H1 (cell line): Measurements from ENCODE around the gene FBXL12. TPM values are rescaled to one million over a fixed set of nuclear protein-coding genes. Genes with fewer than 3 reads are reported as not detected.
A peak's percentile ranks its signal among the peaks of the same experiment; 100 is the strongest.

Experiments
- BCL11A ChIP-seq, 2 experiments: IDR thresholded peaks; one replicate each; pipeline ENCODE4 v1.6.1; 2011; ENCODE audit warnings: low read depth in 2 of 2, low read length in 2 of 2, mild to moderate bottlenecking in 2 of 2
- BRCA1 ChIP-seq: IDR thresholded peaks from 2 replicates; pipeline ENCODE4 v1.6.1; 2012; ENCODE audit warnings: low read depth, low read length, improper control_type of control experiment
- CBX8 ChIP-seq: fragments of 300-800, 300-1000 bp; sonication (generic); IDR thresholded peaks from 2 replicates; pipeline ENCODE4 v1.7.1; 2016; ENCODE audit warnings: low read depth, low read length, borderline replicate concordance
- CHD1 ChIP-seq: IDR thresholded peaks from 2 replicates; pipeline ENCODE4 v1.6.1; 2012; ENCODE audit warnings: low read depth, low read length, improper control_type of control experiment
- CTBP2 ChIP-seq: IDR thresholded peaks from 2 replicates; pipeline ENCODE4 v1.7.0; 2011; ENCODE audit warnings: borderline replicate concordance, mild to moderate bottlenecking, moderate library complexity, mixed read lengths, low read length; ENCODE audit not compliant: insufficient read depth, insufficient read length
- GTF2F1 ChIP-seq: IDR thresholded peaks from 2 replicates; pipeline ENCODE4 v1.6.1; 2012; ENCODE audit warnings: low read depth, low read length, improper control_type of control experiment, borderline replicate concordance
- HDAC2 ChIP-seq, 2 experiments: fragments of 300-600 bp in 1 of 2; sonication (generic) in 1 of 2; IDR thresholded peaks; 2 replicates each; pipeline ENCODE4 v1.6.1; 2011 to 2012; ENCODE audit warnings: low read depth in 2 of 2, low read length in 2 of 2, mild to moderate bottlenecking in 2 of 2, moderate library complexity in 2 of 2, borderline replicate concordance in 1 of 2, inconsistent platforms in 1 of 2
- HDAC6 ChIP-seq: IDR thresholded peaks from one replicate; pipeline ENCODE4 v1.7.1; 2012; ENCODE audit warnings: low read depth, mild to moderate bottlenecking, inconsistent platforms, low read length, moderate library complexity
- JUN ChIP-seq: IDR thresholded peaks from 2 replicates; pipeline ENCODE4 v1.6.1; 2011; ENCODE audit warnings: low read depth, mild to moderate bottlenecking, improper control_type of control experiment, low read length
- KDM4A ChIP-seq: IDR thresholded peaks from one replicate; pipeline ENCODE4 v1.7.1; 2012; ENCODE audit warnings: low read depth, mild to moderate bottlenecking, moderate library complexity, low read length, inconsistent platforms; ENCODE audit not compliant: severe bottlenecking
- MAFK ChIP-seq: IDR thresholded peaks from 2 replicates; pipeline ENCODE4 v1.6.1; 2012; ENCODE audit warnings: low read depth, mild to moderate bottlenecking, improper control_type of control experiment, low read length
- POLR2A ChIP-seq, 2 experiments: IDR thresholded peaks; 1 replicate in 1 of 2; 2 replicates in 1 of 2; pipeline ENCODE4 v1.6.1; 2011; ENCODE audit warnings: low read depth in 2 of 2, low read length in 2 of 2, mild to moderate bottlenecking in 2 of 2; ENCODE audit errors: control extremely low read depth in 1 of 2
- POU5F1 ChIP-seq: IDR thresholded peaks from 2 replicates; pipeline ENCODE4 v1.6.1; 2011; ENCODE audit warnings: low read depth, mild to moderate bottlenecking, low read length, moderate library complexity
- RFX5 ChIP-seq: IDR thresholded peaks from 2 replicates; pipeline ENCODE4 v1.6.1; 2011; ENCODE audit warnings: low read depth, low read length, improper control_type of control experiment, borderline replicate concordance
- RNF2 ChIP-seq: fragments of 200-900, 300-1000 bp; sonication (generic); IDR thresholded peaks from 2 replicates; pipeline ENCODE4 v1.7.1; 2016; ENCODE audit warnings: borderline replicate concordance, low read depth, mild to moderate bottlenecking, antibody characterized with exemption, low read length; ENCODE audit not compliant: poor library complexity, severe bottlenecking; ENCODE audit errors: missing control alignments
- RXRA ChIP-seq: IDR thresholded peaks from 2 replicates; pipeline ENCODE4 v1.6.1; 2011; ENCODE audit warnings: low read depth, mild to moderate bottlenecking, low read length, moderate library complexity; ENCODE audit not compliant: insufficient read depth
- SIN3A ChIP-seq, 2 experiments: IDR thresholded peaks in 1 of 2; conservative IDR thresholded peaks in 1 of 2; 2 replicates each; pipeline ENCODE4 v1.6.1; 2011 to 2012; ENCODE audit warnings: low read length in 2 of 2, improper control_type of control experiment in 1 of 2, low read depth in 1 of 2, mild to moderate bottlenecking in 1 of 2
- SP2 ChIP-seq: IDR thresholded peaks from 2 replicates; pipeline ENCODE4 v1.6.1; 2012; ENCODE audit warnings: mild to moderate bottlenecking, low read length, inconsistent platforms
- SRF ChIP-seq: IDR thresholded peaks from 2 replicates; pipeline ENCODE4 v1.6.1; 2011; ENCODE audit warnings: mild to moderate bottlenecking, low read depth, low read length, moderate library complexity
- ZNF274 ChIP-seq: IDR thresholded peaks from 2 replicates; pipeline ENCODE4 v1.7.0; 2012; ENCODE audit warnings: low read length, borderline replicate concordance; ENCODE audit errors: extremely low read depth
- polyA plus RNA-seq, 7 experiments: library from polyadenylated mRNA; depleted of rRNA in 3 of 7; stranded (reverse) in 5 of 7; unstranded in 2 of 7; fragments of >200 nt in 5 of 7; fragments of 200-250 nt in 2 of 7; gene quantifications; 1 replicate in 5 of 7; 2 replicates in 1 of 7; 4 replicates in 1 of 7; pipeline versions ENCODE4 v1.2.1 to v1.2.3, GENCODE V29; 2011 to 2013; ENCODE audit warnings: missing spikeins in 2 of 7, mixed read lengths in 2 of 7
- total RNA-seq: library from RNA; stranded (reverse); fragmentation: NEBNext Ultra II Directional; extraction: Animal tissue kit (Norgen Biotek cat#: 25700); gene quantifications from 2 replicates; pipeline ENCODE4 v1.2.1, GENCODE V29; 2021
- TF ChIP-seq, protein P1 (sequence below): IDR thresholded peaks from 2 replicates; pipeline ENCODE4 v1.6.1; 2012; ENCODE audit warnings: inconsistent platforms
- TF ChIP-seq, protein P2 (sequence below): IDR thresholded peaks from 2 replicates; pipeline ENCODE4 v1.6.1; 2011; ENCODE audit warnings: low read depth, mild to moderate bottlenecking, low read length; ENCODE audit not compliant: insufficient read depth

Gene FBXL12
- total and polyA plus RNA-seq, 2 of the 8 experiments (the other 6 are each of a cell fraction or from before 2014, with no cell fraction given): 24.6 to 62.3 TPM

GRCh38 chr19:9818734-9819595 lies at the start of gene FBXL12 (continued):
- TF ChIP-seq SRF (no peak), HDAC6 (no peak), CHD1 (no peak), ZNF274 (no peak), BCL11A (IDR thresholded peaks at IDR 0.05; ENCODE audit: low read depth in 2 of 2, low read length in 2 of 2) (no peak), CTBP2 (no peak), SP2 (no peak), HDAC2 (IDR thresholded peaks at IDR 0.05; ENCODE audit: borderline replicate concordance in 1 of 2, low read depth in 2 of 2, low read length in 2 of 2) (peak in 1 of 2 experiments; percentile 99; a peak in 1 of 4 replicates), GTF2F1 (no peak), RFX5 (no peak), JUN (no peak), BRCA1 (no peak), POLR2A (IDR thresholded peaks at IDR 0.05; ENCODE audit: control extremely low read depth in 1 of 2, low read depth in 2 of 2, low read length in 2 of 2) (peak in 1 of 2 experiments; percentile 92; a peak in 2 of 3 replicates), KDM4A (no peak), MAFK (no peak), SIN3A (conservative IDR thresholded peaks at IDR 0.05 in 1 of 2, IDR thresholded peaks at IDR 0.05 in 1 of 2; ENCODE audit: low read depth in 1 of 2, low read length in 2 of 2) (peak; percentile 54 to 88; a peak in 2 of 4 replicates), RXRA (no peak), CBX8 (no peak), RNF2 (no peak), POU5F1 (no peak)
- TF ChIP-seq, protein P1, sequence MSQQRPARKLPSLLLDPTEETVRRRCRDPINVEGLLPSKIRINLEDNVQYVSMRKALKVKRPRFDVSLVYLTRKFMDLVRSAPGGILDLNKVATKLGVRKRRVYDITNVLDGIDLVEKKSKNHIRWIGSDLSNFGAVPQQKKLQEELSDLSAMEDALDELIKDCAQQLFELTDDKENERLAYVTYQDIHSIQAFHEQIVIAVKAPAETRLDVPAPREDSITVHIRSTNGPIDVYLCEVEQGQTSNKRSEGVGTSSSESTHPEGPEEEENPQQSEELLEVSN: peak; percentile 42; the same call in 1 of the 2 replicates
- TF ChIP-seq, protein P2, sequence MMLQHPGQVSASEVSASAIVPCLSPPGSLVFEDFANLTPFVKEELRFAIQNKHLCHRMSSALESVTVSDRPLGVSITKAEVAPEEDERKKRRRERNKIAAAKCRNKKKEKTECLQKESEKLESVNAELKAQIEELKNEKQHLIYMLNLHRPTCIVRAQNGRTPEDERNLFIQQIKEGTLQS: no peak
